CD4-positive, alpha-beta T cell treated with Interleukin-4 for 4 hours (primary cell): ENCODE results near the gene GSG1L2.
"Not testable (repeated sequence)": the region's sequence is repeated elsewhere in the genome, so short reads cannot be mapped to it uniquely, and the experiment has no call there.

Experiments
- DNase-seq: peaks from one replicate; pipeline ENCODE4 v3.0.0-alpha.2; 2020

GSG1L2 gene

DNA sequence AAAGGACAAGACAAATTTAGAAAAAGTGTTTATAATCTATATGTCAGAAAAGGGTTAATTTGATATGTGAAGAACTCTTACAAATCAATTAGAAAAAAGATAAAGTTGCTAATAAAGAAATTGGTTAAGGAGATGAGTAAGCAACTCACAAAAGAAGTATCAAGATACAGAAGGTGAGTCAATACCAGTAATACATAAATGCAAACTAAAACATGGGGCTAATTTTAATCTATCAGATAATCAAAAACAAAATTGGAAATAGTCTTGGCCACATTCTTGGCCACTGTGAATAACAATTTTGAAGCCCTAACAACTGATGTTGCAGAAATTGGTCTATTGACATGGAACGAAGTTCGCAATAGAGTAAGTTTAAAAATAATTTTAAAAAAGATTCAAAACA, 37.3 kb downstream of the GSG1L2 start:
- no peak for DNase-seq

DNA sequence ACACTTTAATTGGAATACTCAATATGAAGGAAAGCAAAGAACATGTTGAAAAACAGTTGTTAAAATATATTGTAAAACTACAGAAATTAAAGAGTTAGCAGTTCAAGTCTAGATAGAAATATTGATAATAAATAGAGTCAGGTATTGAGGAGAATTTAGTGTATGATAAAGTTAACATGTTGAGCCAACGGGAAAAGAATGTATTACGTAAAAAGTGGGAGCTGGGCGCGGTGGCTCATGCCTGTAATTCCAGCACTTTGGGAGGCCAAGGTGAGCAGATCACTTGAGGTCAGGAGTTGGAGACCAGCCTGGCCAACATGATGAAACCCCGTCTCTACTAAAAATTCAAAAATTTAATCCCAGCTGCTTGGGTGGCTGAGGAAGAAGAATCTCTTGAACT, 38.4 kb downstream of the GSG1L2 start:
- not testable (repeated sequence) for DNase-seq

DNA sequence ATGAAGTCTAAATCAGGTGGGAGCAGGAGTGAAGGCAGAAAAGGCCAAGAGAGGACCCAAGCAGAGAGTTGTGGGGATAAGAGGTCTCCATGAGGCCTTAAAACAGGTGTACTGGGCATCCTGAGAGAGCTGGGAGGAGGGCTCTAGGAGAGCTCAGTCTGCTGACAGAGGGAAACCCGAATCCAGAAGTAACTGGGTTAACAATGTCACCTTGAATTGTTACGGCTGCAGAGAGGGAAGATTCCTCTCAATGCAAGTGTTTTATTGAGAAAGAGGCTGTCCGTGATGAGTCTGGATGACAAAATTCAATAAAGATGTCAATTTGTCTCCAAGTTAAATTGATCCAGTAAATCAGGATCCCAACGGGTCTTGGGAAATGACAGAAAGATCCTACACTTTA, 38.8 kb downstream of the GSG1L2 start:
- no peak for DNase-seq

DNA sequence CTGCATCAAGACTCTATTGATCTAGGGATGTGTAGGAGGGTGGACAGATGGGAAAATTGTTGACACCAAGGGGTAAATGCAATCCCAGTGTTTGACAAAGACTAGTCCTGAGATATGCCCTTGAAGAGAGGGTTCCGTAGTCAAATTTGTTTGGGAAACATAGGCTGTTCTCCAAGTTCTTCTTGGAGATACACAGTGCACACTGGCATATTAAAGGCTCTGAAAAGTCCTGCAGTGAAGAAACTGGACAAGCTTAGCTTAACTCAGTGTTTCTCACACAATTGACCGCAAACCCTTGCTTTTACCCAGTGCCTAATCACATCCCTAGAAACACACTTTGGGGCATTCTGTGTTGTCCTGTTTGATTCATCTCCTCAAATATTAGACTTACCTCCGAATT, 41.3 kb downstream of the GSG1L2 start:
- DNase-seq, result no peak

DNA sequence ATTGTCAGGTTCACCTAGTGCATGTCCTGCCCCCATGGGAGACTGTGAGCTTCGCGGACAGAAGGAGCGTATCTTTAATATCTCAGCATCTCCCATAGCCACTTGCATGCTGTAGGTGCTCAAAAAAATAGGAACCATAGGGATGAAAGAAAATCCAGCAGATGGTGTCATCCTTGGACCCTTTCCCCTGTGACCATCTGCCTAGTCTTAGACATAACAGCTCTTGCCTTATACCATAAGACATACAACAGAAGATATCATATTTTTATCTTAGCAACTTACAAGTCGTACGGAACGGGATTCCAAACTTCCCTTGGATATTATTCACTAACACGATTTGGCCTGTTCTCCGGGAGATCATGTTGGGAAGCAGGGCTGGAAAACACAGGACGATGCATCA, 45.0 kb downstream of the GSG1L2 start:
- no peak for DNase-seq

DNA sequence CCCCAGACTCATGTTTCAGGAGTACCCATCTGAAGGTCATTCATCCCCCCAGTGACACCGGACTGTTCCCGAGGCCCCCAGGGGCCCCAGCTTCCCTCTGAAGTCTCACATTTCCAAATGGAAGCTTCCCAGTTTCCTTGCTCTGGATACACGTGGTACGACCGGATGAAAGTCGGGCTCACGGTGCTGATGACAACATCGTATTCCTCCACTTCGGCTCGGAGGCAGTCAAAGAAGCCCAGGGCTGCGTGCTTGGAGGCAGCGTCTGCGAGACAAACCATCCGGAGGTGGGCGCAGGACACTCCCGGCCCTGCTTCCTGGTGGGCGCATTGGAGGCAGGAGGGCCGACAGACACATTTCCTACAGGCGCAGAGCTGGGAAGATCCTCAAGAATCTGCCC, 49.2 kb downstream of the GSG1L2 start:
- DNase-seq, result no peak

DNA sequence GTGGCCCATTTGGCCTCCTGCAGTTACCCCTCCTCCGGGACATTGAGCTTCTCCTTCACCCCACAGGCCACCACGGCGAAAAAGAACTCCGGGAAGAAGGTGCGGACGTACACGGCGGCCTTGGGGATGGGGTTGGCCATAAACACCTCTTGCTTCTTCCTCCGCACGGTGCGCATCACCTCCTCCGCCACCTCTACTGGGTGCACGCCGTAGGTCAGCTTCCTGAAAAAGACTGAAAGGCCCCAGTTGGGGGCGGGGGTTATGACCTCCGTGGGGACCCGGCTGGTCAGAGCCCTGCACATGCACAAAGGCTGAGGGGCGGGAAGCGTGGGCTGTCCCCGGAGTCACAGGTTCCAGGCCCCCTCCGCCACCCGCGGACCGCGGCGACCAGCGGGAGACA, 50.4 kb downstream of the GSG1L2 start:
- DNase-seq, result no peak

DNA sequence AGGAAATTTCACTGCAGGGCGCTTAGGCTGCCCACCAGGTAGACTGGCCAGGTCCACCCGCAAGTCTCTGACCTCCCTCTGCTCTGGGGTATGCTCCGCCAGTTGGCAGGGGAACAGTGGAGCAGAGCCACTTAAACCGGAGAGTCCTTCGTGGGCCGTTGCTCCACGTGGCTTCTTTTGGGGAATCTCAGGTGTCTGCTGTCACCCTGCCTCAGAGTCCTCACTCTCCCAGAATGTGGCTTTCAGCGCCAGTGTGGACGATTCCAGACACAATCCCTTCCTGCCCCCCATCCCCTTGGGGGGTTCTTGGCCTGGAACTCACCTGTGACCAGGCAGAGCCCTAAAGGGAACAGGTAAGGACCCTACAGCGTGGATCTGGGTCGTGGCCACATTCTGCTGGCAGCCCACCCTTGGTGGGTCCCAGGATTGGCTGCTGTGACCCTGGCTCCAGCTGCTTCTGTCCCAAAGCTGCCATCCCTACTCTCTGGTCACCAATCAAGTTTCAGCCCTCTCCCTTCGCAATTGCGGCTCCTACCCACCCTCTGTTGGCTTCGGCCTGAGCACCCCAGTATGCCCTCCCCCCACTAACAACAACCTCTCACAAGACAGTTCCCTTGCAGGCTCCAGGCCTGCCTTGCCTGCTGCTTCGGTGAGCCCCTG, 52.7 kb downstream of the GSG1L2 start:
- DNase-seq, result no peak

DNA sequence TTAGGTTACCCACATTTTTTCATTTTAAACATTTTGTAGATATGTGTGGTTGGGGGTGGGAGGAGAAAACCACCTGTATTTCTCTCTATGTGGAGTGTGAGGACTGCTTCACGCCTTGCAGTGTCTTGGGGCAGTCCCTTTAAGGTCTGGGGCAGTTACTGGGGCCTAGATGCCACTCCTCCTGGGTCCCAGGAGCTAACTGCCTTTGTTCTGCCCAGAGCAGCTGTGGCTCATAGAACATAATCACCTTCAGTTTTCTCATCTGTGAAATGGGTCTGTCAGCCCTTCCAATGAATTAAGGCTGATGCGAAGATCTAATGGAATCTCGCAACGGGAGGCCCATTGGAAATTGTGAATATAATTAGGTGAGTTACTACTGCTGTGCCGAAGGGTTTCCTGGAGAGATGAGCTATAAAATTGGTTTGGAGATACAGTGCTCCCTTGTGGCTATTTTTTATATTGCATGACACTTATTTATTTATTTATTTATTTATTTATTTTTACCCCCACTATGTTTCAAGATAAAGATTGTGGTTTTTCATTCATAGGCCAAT, 53.4 kb downstream of the GSG1L2 start:
- DNase-seq, result peak; percentile 18

DNA sequence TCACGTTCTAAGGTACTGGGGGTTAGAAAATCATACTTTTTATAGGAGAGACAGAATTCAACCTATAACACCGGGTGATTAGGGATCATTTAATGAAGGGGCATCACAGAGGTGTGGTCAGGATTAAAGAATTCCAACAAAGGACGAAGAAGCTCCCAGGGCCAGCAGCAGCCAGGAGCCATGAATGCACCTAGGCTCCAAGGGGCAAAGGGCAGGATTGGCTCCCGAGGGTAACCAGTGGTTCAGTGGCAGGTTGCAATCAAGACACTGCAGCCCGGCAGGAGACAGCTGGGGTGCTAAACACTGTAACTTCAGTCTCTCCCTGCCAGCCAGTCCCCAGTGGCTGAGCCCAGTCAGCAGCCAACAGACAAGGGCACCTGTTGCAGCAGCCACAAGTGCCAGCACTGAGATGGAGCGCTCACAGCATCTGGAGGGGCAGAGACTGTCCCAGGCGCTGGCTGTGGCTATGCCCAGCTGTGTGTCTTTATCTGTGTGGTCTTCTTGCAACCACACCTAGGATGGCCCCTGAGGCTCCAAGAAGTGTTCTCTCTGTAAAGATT, 54.4 kb downstream of the GSG1L2 start:
- no peak for DNase-seq

DNA sequence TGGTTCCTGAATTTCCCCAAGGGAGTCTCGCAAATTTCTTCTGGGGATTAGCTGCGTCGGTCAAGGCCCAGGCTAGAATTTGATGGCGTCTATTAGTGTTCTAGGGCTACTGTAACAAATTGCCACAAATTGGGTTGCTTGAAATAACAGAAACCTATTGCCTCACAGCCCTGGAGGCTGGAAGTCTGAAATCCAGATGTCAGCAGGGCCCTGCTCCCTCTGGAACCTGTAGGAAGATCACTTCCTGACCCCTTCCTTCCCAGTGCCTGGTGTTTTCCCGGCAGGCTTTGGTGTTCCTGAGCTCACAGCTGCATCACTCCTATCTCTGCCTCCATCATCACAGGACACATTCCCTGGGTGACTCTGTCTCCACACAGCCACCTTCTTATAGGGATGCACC, 54.9 kb downstream of the GSG1L2 start:
- DNase-seq, result no peak

DNA sequence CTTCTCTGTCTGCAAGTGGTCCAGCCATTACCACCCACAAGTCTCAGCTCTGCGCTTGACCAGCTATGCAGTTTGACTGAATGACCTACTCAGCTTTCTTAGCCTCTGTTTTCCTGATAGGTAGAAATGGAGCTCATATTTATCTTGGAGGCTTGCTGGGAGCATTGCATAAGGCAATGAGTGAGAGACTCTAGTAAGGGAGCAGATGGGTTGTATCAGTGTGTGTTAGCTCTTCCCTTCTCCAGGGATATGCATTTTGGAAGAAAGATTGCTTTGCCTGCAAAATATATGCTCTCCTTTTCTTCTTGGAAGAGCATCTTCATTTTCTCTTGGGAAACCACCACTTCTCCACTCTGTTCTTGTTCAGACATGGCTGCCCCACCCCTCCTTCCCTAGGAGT, 56.6 kb downstream of the GSG1L2 start:
- DNase-seq, result no peak

DNA sequence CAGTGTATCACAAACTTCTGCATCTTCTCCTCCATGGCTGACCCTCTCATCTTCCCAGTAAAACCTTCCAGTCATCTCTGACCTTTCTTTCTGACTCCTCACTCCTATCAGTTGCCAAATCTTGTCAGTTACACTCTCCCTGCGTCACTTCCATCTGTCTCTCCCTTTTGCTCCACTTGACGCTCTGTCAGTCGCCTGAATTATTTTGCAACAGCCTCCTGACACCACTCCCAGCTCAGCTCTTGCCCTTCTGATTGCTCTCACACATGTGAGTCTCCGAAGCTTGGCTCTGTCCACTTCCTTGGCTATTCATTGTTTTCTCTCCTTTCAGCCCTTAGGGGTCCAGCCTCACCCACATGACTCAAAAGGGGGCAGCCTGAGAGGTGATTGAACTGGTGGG, 58.2 kb downstream of the GSG1L2 start:
- no peak for DNase-seq

DNA sequence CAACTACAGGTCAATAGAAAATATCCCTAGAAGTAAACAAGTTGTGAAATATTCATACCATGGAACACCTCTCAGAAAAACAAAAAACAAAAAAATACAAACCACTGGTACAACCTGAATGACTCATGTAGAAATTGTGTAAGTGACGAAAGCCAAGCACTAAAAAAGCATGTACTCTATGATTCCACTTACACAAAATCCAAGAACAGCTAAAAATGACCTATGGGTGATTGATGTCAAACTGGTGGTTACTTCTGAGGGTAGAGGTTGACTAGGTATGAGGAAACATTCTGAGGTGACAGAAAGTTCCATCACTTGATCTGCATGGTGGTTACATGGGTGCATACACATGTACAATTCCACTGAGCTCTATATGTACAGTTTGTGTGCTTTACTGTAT, 61.6 kb downstream of the GSG1L2 start:
- DNase-seq, result no peak

DNA sequence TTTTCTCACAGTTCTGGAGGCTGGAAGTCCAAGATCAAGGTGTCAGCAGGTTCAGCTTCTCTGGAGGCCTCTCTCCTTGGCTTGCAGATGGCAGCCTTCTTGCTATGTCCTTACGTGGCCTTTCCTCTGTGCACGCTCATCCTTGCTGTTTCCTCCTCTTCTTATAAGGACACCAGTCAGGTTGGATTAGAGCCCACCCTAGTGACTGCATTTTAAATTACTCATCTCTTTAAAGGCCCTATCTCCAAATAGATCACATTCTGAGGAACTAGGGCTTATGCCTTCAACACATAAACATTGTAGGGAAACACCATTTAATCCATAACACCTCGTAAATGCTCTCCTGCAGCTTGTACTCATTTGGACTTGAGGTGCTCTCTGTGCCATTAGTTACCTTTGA, 66.8 kb downstream of the GSG1L2 start:
- DNase-seq, result no peak
